Lung (tissue), 12 donors: ENCODE results near the gene STRBP. TPM values are rescaled to one million over a fixed set of nuclear protein-coding genes. Genes with fewer than 3 reads are reported as not detected.

ENCODE experiments used
- ATAC-seq: fragments of 200-7000 bp; cut with Tn5 transposase; one replicate; pipeline ENCODE4 v1.9.1; 2020; ENCODE audit warnings: moderate number of reproducible peaks; ENCODE audit not compliant: insufficient read depth, low FRiP score
- DNase-seq, 3 donors: peaks; one replicate each; pipeline ENCODE4 v3.0.0-alpha.2; 2013 to 2017
- H3K27ac ChIP-seq, 2 donors: one replicate each; pipeline ENCODE4 v1.5.1; 2013; ENCODE audit warnings: mild to moderate bottlenecking in 2 of 2, moderate library complexity in 2 of 2, control low read depth in 1 of 2, inconsistent platforms in 1 of 2, low read depth in 1 of 2, low read length in 1 of 2
- H3K27me3 ChIP-seq, 3 donors: one replicate each; pipeline ENCODE4 v1.5.1; 2013; ENCODE audit warnings: low read length in 2 of 3; ENCODE audit not compliant: control insufficient read depth in 3 of 3, insufficient read depth in 3 of 3
- H3K36me3 ChIP-seq, 4 donors: one replicate each; pipeline ENCODE4 v1.5.1; 2013; ENCODE audit warnings: low read length in 4 of 4, mild to moderate bottlenecking in 1 of 4, moderate library complexity in 1 of 4; ENCODE audit not compliant: control insufficient read depth in 4 of 4, insufficient read depth in 4 of 4
- H3K4me1 ChIP-seq, 5 donors: one replicate each; pipeline ENCODE4 v1.5.1; 2013; ENCODE audit warnings: low read length in 5 of 5, mild to moderate bottlenecking in 2 of 5, moderate library complexity in 1 of 5; ENCODE audit not compliant: control insufficient read depth in 5 of 5, insufficient read depth in 5 of 5
- H3K4me3 ChIP-seq: one replicate; pipeline ENCODE4 v1.5.1; 2013; ENCODE audit warnings: mild to moderate bottlenecking, control low read depth, moderate library complexity
- H3K9ac ChIP-seq, 2 donors: one replicate each; pipeline ENCODE4 v1.5.1; 2013; ENCODE audit warnings: low read length in 2 of 2, control low read depth in 1 of 2; ENCODE audit not compliant: insufficient read depth in 1 of 2
- H3K9me3 ChIP-seq, 4 donors: one replicate each; pipeline ENCODE4 v1.5.1; 2013; ENCODE audit warnings: low read length in 3 of 4, mild to moderate bottlenecking in 1 of 4, moderate library complexity in 1 of 4; ENCODE audit not compliant: control insufficient read depth in 4 of 4, insufficient read depth in 3 of 4
- WGBS, 2 donors: extraction: QIAGEN DNeasy Blood & Tissue Kit; methylation state at CpG; one replicate each; pipeline ENCODE4 v1.1.7; 2013; 5-methylcytosine and 5-hydroxymethylcytosine counted together
- polyA plus RNA-seq, 2 donors: library from polyadenylated mRNA; stranded (reverse); fragments of 200-250 nt; gene quantifications; one replicate each; pipeline ENCODE4 v1.2.1, GENCODE V29; 2013
- total RNA-seq, 2 donors: library from RNA; depleted of rRNA in 1 of 2; stranded (reverse); fragments of >200 nt in 1 of 2; gene quantifications; one replicate each; pipeline ENCODE4 v1.2.1, GENCODE V29; 2014 to 2021
- TF ChIP-seq, protein P1 (sequence below): IDR thresholded peaks from 2 replicates; pipeline ENCODE4 v1.5.1; 2012; ENCODE audit warnings: mild to moderate bottlenecking; ENCODE audit errors: control extremely low read depth, extremely low read depth
- donor health status: control.
- donor health status: control.
- donor health status: Bipolar disorder and iron deficiency.
- donor health status: healthy.
- donor health status: DM: yes; HTN: yes; CAD: no.

Gene STRBP
- total and polyA plus RNA-seq, 4 donors = 8.3 to 27.2 (median 21.1) TPM

DNA sequence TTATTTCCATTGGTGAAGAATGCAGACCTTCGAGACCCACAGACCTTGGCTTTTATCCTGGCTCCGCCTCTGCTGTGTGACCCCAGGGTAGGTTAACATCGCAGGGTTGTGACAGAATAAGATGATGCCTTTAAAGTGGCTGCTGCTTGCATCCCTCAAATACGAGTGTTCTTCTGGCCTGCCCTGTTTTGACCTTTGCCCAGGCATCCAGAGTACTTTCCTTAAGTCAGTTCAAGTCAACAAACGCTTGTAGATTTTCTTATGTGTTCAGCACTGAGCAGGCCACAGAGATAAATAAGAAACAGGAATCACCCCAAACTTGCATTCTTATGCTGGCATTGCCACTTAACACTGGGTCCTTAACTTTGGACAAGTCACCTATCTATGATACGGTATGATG lies 184.7 kb downstream of the STRBP start:
- H3K36me3 ChIP-seq = peaks cover 15 to 35% (median 22%) of the 10 kb centered on the region in 4 donors

DNA sequence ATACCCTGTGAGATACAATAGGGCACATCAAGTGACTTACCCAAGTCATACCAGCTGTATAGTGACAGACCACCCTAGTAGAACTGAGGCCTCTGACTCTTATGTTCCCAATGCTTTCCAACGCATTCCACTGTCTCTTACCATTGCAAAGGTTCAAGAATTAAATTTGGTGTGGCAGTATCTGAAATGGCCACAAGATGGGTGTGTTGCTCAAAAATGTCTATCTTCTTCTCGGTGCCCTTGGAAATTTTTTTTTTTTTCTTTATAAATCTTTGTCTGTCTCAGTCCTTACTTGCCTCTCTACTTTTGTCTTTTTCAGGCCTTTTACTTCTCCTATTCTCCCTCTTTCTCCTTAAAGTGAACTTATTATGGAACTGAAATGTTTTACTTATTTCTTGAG lies 186.6 kb downstream of the STRBP start:
- H3K27ac ChIP-seq = no peak overlapping the region
- no peak overlapping the region for H3K4me3 ChIP-seq
- peak; percentile 32 to 67 (median 66) for DNase-seq
- H3K36me3 ChIP-seq = peaks cover 8 to 34% (median 23%) of the 10 kb centered on the region in 4 donors
- H3K4me1 ChIP-seq = peaks cover 0 to 2% (median 0%) of the 10 kb centered on the region in 5 donors
- no peaks in the 10 kb centered on the region for H3K9me3 ChIP-seq
- 46 to 52% methylated on average over 2 of the region's 2 CpGs for WGBS, 2 donors
- H3K9ac ChIP-seq = no peak overlapping the region
- no peaks in the 10 kb centered on the region for H3K27me3 ChIP-seq
- TF ChIP-seq, protein P1, sequence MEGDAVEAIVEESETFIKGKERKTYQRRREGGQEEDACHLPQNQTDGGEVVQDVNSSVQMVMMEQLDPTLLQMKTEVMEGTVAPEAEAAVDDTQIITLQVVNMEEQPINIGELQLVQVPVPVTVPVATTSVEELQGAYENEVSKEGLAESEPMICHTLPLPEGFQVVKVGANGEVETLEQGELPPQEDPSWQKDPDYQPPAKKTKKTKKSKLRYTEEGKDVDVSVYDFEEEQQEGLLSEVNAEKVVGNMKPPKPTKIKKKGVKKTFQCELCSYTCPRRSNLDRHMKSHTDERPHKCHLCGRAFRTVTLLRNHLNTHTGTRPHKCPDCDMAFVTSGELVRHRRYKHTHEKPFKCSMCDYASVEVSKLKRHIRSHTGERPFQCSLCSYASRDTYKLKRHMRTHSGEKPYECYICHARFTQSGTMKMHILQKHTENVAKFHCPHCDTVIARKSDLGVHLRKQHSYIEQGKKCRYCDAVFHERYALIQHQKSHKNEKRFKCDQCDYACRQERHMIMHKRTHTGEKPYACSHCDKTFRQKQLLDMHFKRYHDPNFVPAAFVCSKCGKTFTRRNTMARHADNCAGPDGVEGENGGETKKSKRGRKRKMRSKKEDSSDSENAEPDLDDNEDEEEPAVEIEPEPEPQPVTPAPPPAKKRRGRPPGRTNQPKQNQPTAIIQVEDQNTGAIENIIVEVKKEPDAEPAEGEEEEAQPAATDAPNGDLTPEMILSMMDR = no peak
- ATAC-seq = no peak

More for the DNA sequence above, 184.7 kb downstream of the STRBP start:
- H3K9ac ChIP-seq = no peak overlapping the region
- DNase-seq (no peak), ATAC-seq (no peak)
- H3K4me3 ChIP-seq = no peak overlapping the region
- peaks cover 0 to 2% (median 0%) of the 10 kb centered on the region in 5 donors for H3K4me1 ChIP-seq
- TF ChIP-seq, protein P1 = no peak
- H3K27ac ChIP-seq = no peak overlapping the region
- WGBS, 2 donors = 78 to 87% methylated on average over 6 of the region's 6 CpGs
- no peaks in the 10 kb centered on the region for H3K27me3 ChIP-seq
- H3K9me3 ChIP-seq = peaks cover 0 to 2% (median 0%) of the 10 kb centered on the region in 4 donors

GRCh38 chr9:123080444-123080843 lies 187.9 kb downstream of the STRBP start:
- no peak for ATAC-seq
- H3K27ac ChIP-seq = no peak overlapping the region
- H3K27me3 ChIP-seq = no peaks in the 10 kb centered on the region
- H3K36me3 ChIP-seq = peaks cover 8 to 37% (median 26%) of the 10 kb centered on the region in 4 donors
- TF ChIP-seq, protein P1 = no peak
- H3K9ac ChIP-seq = no peak overlapping the region
- no peak for DNase-seq
- no peaks in the 10 kb centered on the region for H3K9me3 ChIP-seq
- H3K4me1 ChIP-seq = no peaks in the 10 kb centered on the region
- no peak overlapping the region for H3K4me3 ChIP-seq
- 37 to 75% methylated on average over 3 of the region's 3 CpGs for WGBS, 2 donors

DNA sequence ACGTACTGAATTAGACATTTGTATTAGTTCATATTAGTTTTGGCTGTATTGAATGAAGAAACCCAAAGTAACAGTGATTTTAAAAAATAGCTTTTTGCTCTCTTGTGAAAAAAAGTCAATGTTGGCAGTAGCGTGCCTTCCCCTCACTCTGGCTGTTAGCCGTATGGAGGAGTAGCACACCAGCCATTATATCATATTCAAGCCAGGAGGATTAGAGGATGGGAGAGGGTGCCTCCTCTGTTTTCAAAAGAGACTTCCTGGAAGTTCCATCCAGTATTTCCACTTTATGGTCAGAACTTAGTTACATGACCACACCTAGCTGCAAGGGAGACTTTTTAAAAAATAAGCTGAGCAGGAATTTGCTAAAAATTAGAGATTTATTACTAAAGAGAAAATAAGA lies 193.8 kb downstream of the STRBP start:
- Histone ChIP-seq H3K4me3 (no peak overlapping the region), H3K4me1 (peaks cover 0 to 6% (median 0%) of the 10 kb centered on the region in 5 donors), H3K9ac (no peak overlapping the region), H3K36me3 (peaks cover 13 to 31% (median 23%) of the 10 kb centered on the region in 4 donors), H3K27ac (no peak overlapping the region), H3K9me3 (no peaks in the 10 kb centered on the region), H3K27me3 (no peaks in the 10 kb centered on the region)
- DNase-seq = no peak
- no peak for ATAC-seq
- WGBS, 2 donors = 86 to 88% methylated on average over 3 of the region's 3 CpGs
- TF ChIP-seq, protein P1 = no peak
